Neuronal stem cell (in vitro differentiated cells): ENCODE measurements around the gene POU2F3.

Experiments
- DNase-seq: peaks from one replicate; pipeline ENCODE4 v3.0.0-alpha.2; 2013; ENCODE audit warnings: low spot score
- H2AFZ ChIP-seq: one replicate; pipeline ENCODE4 v1.6.1; 2013; ENCODE audit warnings: mild to moderate bottlenecking, low read length, inconsistent platforms
- H2AK5ac ChIP-seq: 2 replicates; pipeline ENCODE4 v1.6.1; 2013; ENCODE audit warnings: low read depth, mild to moderate bottlenecking, inconsistent platforms, low read length, moderate library complexity, mixed read lengths
- H2BK120ac ChIP-seq: 2 replicates; pipeline ENCODE4 v1.6.1; 2013; ENCODE audit warnings: low read depth, mild to moderate bottlenecking, inconsistent platforms, low read length, moderate library complexity, mixed read lengths
- H2BK12ac ChIP-seq: one replicate; pipeline ENCODE4 v1.6.1; 2013; ENCODE audit warnings: low read length, inconsistent platforms
- H2BK15ac ChIP-seq: 2 replicates; pipeline ENCODE4 v1.6.1; 2013; ENCODE audit warnings: mild to moderate bottlenecking, low read length, inconsistent platforms, mixed read lengths
- H2BK5ac ChIP-seq: one replicate; pipeline ENCODE4 v1.6.1; 2013; ENCODE audit warnings: inconsistent platforms, mild to moderate bottlenecking, low read length, moderate library complexity
- H3K14ac ChIP-seq: one replicate; pipeline ENCODE4 v1.6.1; 2013; ENCODE audit warnings: low read length, inconsistent platforms
- H3K18ac ChIP-seq: 2 replicates; pipeline ENCODE4 v1.6.1; 2013; ENCODE audit warnings: low read length, inconsistent platforms
- H3K23ac ChIP-seq: 2 replicates; pipeline ENCODE4 v1.6.1; 2013; ENCODE audit warnings: low read depth, mild to moderate bottlenecking, mixed read lengths, low read length, inconsistent platforms; ENCODE audit not compliant: poor library complexity
- H3K27ac ChIP-seq: replicated peaks from 3 replicates; pipeline ENCODE4 v1.5.1; 2013; ENCODE audit warnings: low read length, inconsistent platforms
- H3K27me3 ChIP-seq, 3 experiments: 2 replicates each; pipeline ENCODE4 v1.6.1; 2013; ENCODE audit warnings: low read length in 3 of 3, mild to moderate bottlenecking in 2 of 3, inconsistent platforms in 1 of 3, low read depth in 1 of 3, mixed read lengths in 1 of 3, moderate library complexity in 1 of 3; ENCODE audit not compliant: control insufficient read depth in 3 of 3, insufficient read depth in 3 of 3
- H3K36me3 ChIP-seq, 2 donors: replicated peaks in 1 of 2; 2 replicates each; pipeline ENCODE4 v1.6.1; 2013; ENCODE audit warnings: low read length in 2 of 2; ENCODE audit not compliant: control insufficient read depth in 2 of 2, insufficient read depth in 2 of 2
- H3K4ac ChIP-seq: 2 replicates; pipeline ENCODE4 v1.6.1; 2013; ENCODE audit warnings: inconsistent platforms, mild to moderate bottlenecking, low read length, moderate library complexity
- H3K4me1 ChIP-seq, 2 donors: 1 replicate in 1 of 2; 2 replicates in 1 of 2; pipeline ENCODE4 v1.6.1; 2013; ENCODE audit warnings: low read length in 2 of 2, low read depth in 1 of 2; ENCODE audit not compliant: control insufficient read depth in 2 of 2, insufficient read depth in 1 of 2
- H3K4me2 ChIP-seq: one replicate; pipeline ENCODE4 v1.6.1; 2013; ENCODE audit warnings: mild to moderate bottlenecking, low read length, inconsistent platforms; ENCODE audit not compliant: insufficient read depth, poor library complexity, severe bottlenecking
- H3K4me3 ChIP-seq, 2 donors: 2 replicates each; pipeline ENCODE4 v1.5.1; 2013; ENCODE audit warnings: low read length in 2 of 2, mild to moderate bottlenecking in 2 of 2, inconsistent platforms in 1 of 2, moderate library complexity in 1 of 2
- H3K79me1 ChIP-seq: one replicate; pipeline ENCODE4 v1.6.1; 2013; ENCODE audit warnings: low read depth, mild to moderate bottlenecking, inconsistent platforms, low read length, moderate library complexity
- H3K9ac ChIP-seq: one replicate; pipeline ENCODE4 v1.6.1; 2013; ENCODE audit warnings: mild to moderate bottlenecking, low read depth, low read length, inconsistent platforms; ENCODE audit not compliant: poor library complexity
- H3K9me3 ChIP-seq, 2 donors: replicated peaks in 1 of 2; 2 replicates each; pipeline versions ENCODE3 to v1.6.1; 2013; ENCODE audit warnings: low read length in 2 of 2, mild to moderate bottlenecking in 2 of 2, inconsistent platforms in 1 of 2, low read depth in 1 of 2, mixed read lengths in 1 of 2, moderate library complexity in 1 of 2; ENCODE audit not compliant: control insufficient read depth in 2 of 2, insufficient read depth in 1 of 2
- H4K8ac ChIP-seq: one replicate; pipeline ENCODE4 v1.6.1; 2013; ENCODE audit warnings: low read depth, mild to moderate bottlenecking, inconsistent platforms, low read length, moderate library complexity
- H4K91ac ChIP-seq: one replicate; pipeline ENCODE4 v1.6.1; 2013; ENCODE audit warnings: low read length, low read depth, mild to moderate bottlenecking, inconsistent platforms; ENCODE audit not compliant: poor library complexity
- WGBS, 2 donors: extraction: QIAGEN DNeasy Blood & Tissue Kit; methylation state at CpG; one replicate each; pipeline ENCODE4 v1.1.7; 2013; ENCODE audit warnings: missing lambda C conversion rate in 2 of 2, mixed read lengths in 1 of 2; ENCODE audit not compliant: insufficient read length in 2 of 2, insufficient replicate concordance in 1 of 2; ENCODE audit errors: extremely low coverage in 2 of 2; 5-methylcytosine and 5-hydroxymethylcytosine counted together

The POU2F3 gene

GRCh38 chr11:120324932-120325810 lies 85.2 kb downstream of the POU2F3 start, which contains the start of gene TLCD5:
Gene TLCD5 (plus strand): TSS chr11:120325299. CDS start chr11:120327442, 2,143 bp downstream.
- no CpG with 5 or more reads among the region's 84 CpGs for WGBS, 2 donors
- peak within 1 kb of the TSS; percentile 51 for H3K27ac ChIP-seq
- DNase-seq, result peak; percentile 76

GRCh38 chr11:120326228-120326627 lies 86.3 kb downstream of the POU2F3 start:
- Histone ChIP-seq H3K9me3 (no peaks in the 10 kb centered on the region), H3K27me3 (peaks cover 0 to 7% (median 0%) of the 10 kb centered on the region in 3 experiments), H3K23ac (no peak overlapping the region), H3K79me1 (no peaks in the 10 kb centered on the region), H2BK12ac (no peak overlapping the region), H3K36me3 (peaks cover 8 to 29% of the 10 kb centered on the region in 2 donors), H2BK120ac (no peak overlapping the region), H3K27ac (no peak overlapping the region), H3K4me2 (no peak overlapping the region), H4K91ac (no peak overlapping the region), H3K4me1 (peaks cover 0 to 7% of the 10 kb centered on the region in 2 donors), H2BK5ac (no peak overlapping the region), H3K4me3 (peak overlapping the region in 1 of 2 donors; percentile 79), H3K14ac (no peak overlapping the region), H3K18ac (no peak overlapping the region), H2BK15ac (no peak overlapping the region), H3K4ac (no peak overlapping the region), H2AFZ (no peak overlapping the region), H4K8ac (no peak overlapping the region), H2AK5ac (no peak overlapping the region), H3K9ac (no peak overlapping the region)
- no CpG with 5 or more reads among the region's 3 CpGs for WGBS, 2 donors
- DNase-seq, result no peak

More at GRCh38 chr11:120324932-120325810, 85.2 kb downstream of the POU2F3 start, which contains the start of gene TLCD5:
- H4K8ac ChIP-seq, result no peak within 1 kb of the TSS
- peak within 1 kb of the TSS; percentile 94 for H3K18ac ChIP-seq
- H3K36me3 ChIP-seq, result peaks cover 4 to 18% of the 10 kb centered on the region in 2 donors
- H3K79me1 ChIP-seq, result no peaks in the 10 kb centered on the region
- peak within 1 kb of the TSS; percentile 97 for H3K9ac ChIP-seq
- H3K4ac ChIP-seq, result no peak within 1 kb of the TSS
- peak within 1 kb of the TSS; percentile 60 for H3K4me2 ChIP-seq
- H2AFZ ChIP-seq, result peak within 1 kb of the TSS; percentile 92
- H4K91ac ChIP-seq, result no peak within 1 kb of the TSS
- peak within 1 kb of the TSS; percentile 18 for H2BK15ac ChIP-seq
- peak within 1 kb of the TSS; percentile 79 to 92 for H3K4me3 ChIP-seq
- no peak within 1 kb of the TSS for H2BK120ac ChIP-seq
- H3K14ac ChIP-seq, result no peak within 1 kb of the TSS
- peak within 1 kb of the TSS; percentile 19 for H3K23ac ChIP-seq
- no peak within 1 kb of the TSS for H2BK12ac ChIP-seq
- H3K4me1 ChIP-seq, result peaks cover 0 to 7% of the 10 kb centered on the region in 2 donors
- no peak within 1 kb of the TSS for H2BK5ac ChIP-seq
- H3K27me3 ChIP-seq, result peaks cover 0 to 13% (median 0%) of the 10 kb centered on the region in 3 experiments
- no peak within 1 kb of the TSS for H2AK5ac ChIP-seq
- H3K9me3 ChIP-seq, result no peaks in the 10 kb centered on the region

DNA sequence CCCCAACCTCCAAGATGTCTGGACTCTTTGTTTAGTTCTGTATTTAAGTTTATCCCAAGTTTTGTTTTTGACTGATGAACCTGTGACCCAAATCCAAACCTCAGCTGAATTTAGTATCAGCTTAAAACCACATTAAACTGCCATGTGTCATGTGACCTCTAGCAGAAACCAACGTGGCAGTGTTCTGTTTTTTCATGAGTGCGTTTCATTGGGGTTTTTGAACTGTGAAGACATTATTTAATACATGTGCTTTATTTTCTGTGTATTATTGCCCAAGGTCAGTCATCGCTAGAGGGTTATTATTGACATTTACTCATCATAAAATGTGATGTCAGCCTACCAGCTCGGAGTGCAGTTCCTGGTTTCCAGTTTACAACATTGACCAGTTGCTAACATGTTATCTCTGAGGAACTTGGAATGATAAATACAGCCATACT lies 86.9 kb downstream of the POU2F3 start:
- Histone ChIP-seq H3K14ac (no peak overlapping the region), H3K4me1 (peaks cover 0 to 7% of the 10 kb centered on the region in 2 donors), H2BK120ac (no peak overlapping the region), H3K4me2 (no peak overlapping the region), H2BK12ac (no peak overlapping the region), H2BK15ac (no peak overlapping the region), H3K36me3 (peaks cover 8 to 35% of the 10 kb centered on the region in 2 donors), H2AK5ac (no peak overlapping the region), H4K91ac (no peak overlapping the region), H4K8ac (no peak overlapping the region), H3K27me3 (peaks cover 0 to 6% (median 0%) of the 10 kb centered on the region in 3 experiments), H3K27ac (no peak overlapping the region), H2AFZ (no peak overlapping the region), H3K79me1 (no peaks in the 10 kb centered on the region), H3K9ac (no peak overlapping the region), H3K18ac (no peak overlapping the region), H2BK5ac (no peak overlapping the region), H3K4me3 (no peak overlapping the region), H3K9me3 (no peaks in the 10 kb centered on the region), H3K4ac (no peak overlapping the region), H3K23ac (no peak overlapping the region)
- DNase-seq, result no peak
- no CpG with 5 or more reads among the region's 4 CpGs for WGBS, 2 donors

GRCh38 chr11:120327311-120327710 lies 87.4 kb downstream of the POU2F3 start:
- Histone ChIP-seq H4K91ac (no peak overlapping the region), H2BK120ac (no peak overlapping the region), H4K8ac (no peak overlapping the region), H3K23ac (no peak overlapping the region), H3K4me3 (no peak overlapping the region), H3K27me3 (peaks cover 0 to 5% (median 0%) of the 10 kb centered on the region in 3 experiments), H2BK5ac (no peak overlapping the region), H3K36me3 (peaks cover 8 to 39% of the 10 kb centered on the region in 2 donors), H3K9me3 (no peaks in the 10 kb centered on the region), H3K4ac (no peak overlapping the region), H3K4me1 (peaks cover 0 to 7% of the 10 kb centered on the region in 2 donors), H2BK15ac (no peak overlapping the region), H2BK12ac (no peak overlapping the region), H2AK5ac (no peak overlapping the region), H3K79me1 (no peaks in the 10 kb centered on the region), H3K18ac (no peak overlapping the region), H3K27ac (no peak overlapping the region), H3K9ac (no peak overlapping the region), H3K14ac (no peak overlapping the region), H3K4me2 (no peak overlapping the region), H2AFZ (no peak overlapping the region)
- no peak for DNase-seq
- no CpG with 5 or more reads among the region's 4 CpGs for WGBS, 2 donors
